ENCODE data around the gene WLS.
A peak's percentile ranks its signal among the peaks of the same experiment; 100 is the strongest.

WLS gene

GRCh38 chr1:68136187-68136586, 96.1 kb downstream of the WLS start:
- DNase-seq (ENCODE audit: low read depth in 2 of 2): no peak

- DNase-seq (ENCODE audit: low read depth in 2 of 2): no peak
Observed at GRCh38 chr1:68132426-68133130, 99.7 kb downstream of the WLS start.

GRCh38 chr1:68131261-68131660, 101.1 kb downstream of the WLS start:
- no peak for DNase-seq (ENCODE audit: low read depth in 2 of 2)

GRCh38 chr1:68129536-68130250, 102.6 kb downstream of the WLS start:
- DNase-seq (ENCODE audit: low read depth in 2 of 2): no peak

GRCh38 chr1:68128820-68129219, 103.5 kb downstream of the WLS start:
- DNase-seq (ENCODE audit: low read depth in 2 of 2): no peak

- DNase-seq (ENCODE audit: low read depth in 2 of 2): no peak
Observed at GRCh38 chr1:68128157-68128556, 104.2 kb downstream of the WLS start.

- DNase-seq (ENCODE audit: low read depth in 2 of 2): no peak
Observed at GRCh38 chr1:68121536-68121935, 110.8 kb downstream of the WLS start.

GRCh38 chr1:68120136-68120791, 112.1 kb downstream of the WLS start:
- DNase-seq (ENCODE audit: low read depth in 2 of 2): peak; percentile 5 to 9

GRCh38 chr1:68119445-68119844, 112.9 kb downstream of the WLS start:
- no peak for DNase-seq (ENCODE audit: low read depth in 2 of 2)

- DNase-seq (ENCODE audit: low read depth in 2 of 2): no peak
Observed at GRCh38 chr1:68117416-68117815, 114.9 kb downstream of the WLS start.

GRCh38 chr1:68116643-68117235, 115.6 kb downstream of the WLS start:
- peak; percentile 16 to 33 for DNase-seq (ENCODE audit: low read depth in 2 of 2)

GRCh38 chr1:68115308-68115707, 117.0 kb downstream of the WLS start:
- no peak for DNase-seq (ENCODE audit: low read depth in 2 of 2)

- no peak for DNase-seq (ENCODE audit: low read depth in 2 of 2)
Observed at GRCh38 chr1:68113966-68114365, 118.4 kb downstream of the WLS start.

GRCh38 chr1:68112835-68113243, 119.5 kb downstream of the WLS start:
- no peak for DNase-seq (ENCODE audit: low read depth in 2 of 2)

GRCh38 chr1:68111519-68112436, 120.5 kb downstream of the WLS start:
- no peak for DNase-seq (ENCODE audit: low read depth in 2 of 2)

GRCh38 chr1:68107771-68108170, 124.6 kb downstream of the WLS start:
- DNase-seq (ENCODE audit: low read depth in 2 of 2): no peak

GRCh38 chr1:68103884-68104554, 128.3 kb downstream of the WLS start:
- DNase-seq (ENCODE audit: low read depth in 2 of 2): no peak

- no peak for DNase-seq (ENCODE audit: low read depth in 2 of 2)
Observed at GRCh38 chr1:68103011-68103545, 129.2 kb downstream of the WLS start.

- no peak for DNase-seq (ENCODE audit: low read depth in 2 of 2)
Observed at GRCh38 chr1:68101829-68102228, 130.5 kb downstream of the WLS start.

GRCh38 chr1:68100571-68100970, 131.8 kb downstream of the WLS start:
- DNase-seq (ENCODE audit: low read depth in 2 of 2): no peak

GRCh38 chr1:68093737-68094136, 138.6 kb downstream of the WLS start:
- no peak for DNase-seq (ENCODE audit: low read depth in 2 of 2)
